GM18870 (cell line): ENCODE data around the gene HRK.
"Not testable (repeated sequence)": the region's sequence is repeated elsewhere in the genome, so short reads cannot be mapped to it uniquely, and the experiment has no call there.

Experiments used
- ATAC-seq: cut with Tn5 transposase; IDR thresholded peaks from one replicate; pipeline ENCODE4 v1.9.1; 2021; ENCODE audit warnings: moderate library complexity; ENCODE audit not compliant: unreplicated experiment

HRK gene

GRCh38 chr12:116821291-116821690, 60.0 kb downstream of the HRK start:
- ATAC-seq = no peak

GRCh38 chr12:116820064-116820656, 61.1 kb downstream of the HRK start:
- ATAC-seq = no peak

DNA sequence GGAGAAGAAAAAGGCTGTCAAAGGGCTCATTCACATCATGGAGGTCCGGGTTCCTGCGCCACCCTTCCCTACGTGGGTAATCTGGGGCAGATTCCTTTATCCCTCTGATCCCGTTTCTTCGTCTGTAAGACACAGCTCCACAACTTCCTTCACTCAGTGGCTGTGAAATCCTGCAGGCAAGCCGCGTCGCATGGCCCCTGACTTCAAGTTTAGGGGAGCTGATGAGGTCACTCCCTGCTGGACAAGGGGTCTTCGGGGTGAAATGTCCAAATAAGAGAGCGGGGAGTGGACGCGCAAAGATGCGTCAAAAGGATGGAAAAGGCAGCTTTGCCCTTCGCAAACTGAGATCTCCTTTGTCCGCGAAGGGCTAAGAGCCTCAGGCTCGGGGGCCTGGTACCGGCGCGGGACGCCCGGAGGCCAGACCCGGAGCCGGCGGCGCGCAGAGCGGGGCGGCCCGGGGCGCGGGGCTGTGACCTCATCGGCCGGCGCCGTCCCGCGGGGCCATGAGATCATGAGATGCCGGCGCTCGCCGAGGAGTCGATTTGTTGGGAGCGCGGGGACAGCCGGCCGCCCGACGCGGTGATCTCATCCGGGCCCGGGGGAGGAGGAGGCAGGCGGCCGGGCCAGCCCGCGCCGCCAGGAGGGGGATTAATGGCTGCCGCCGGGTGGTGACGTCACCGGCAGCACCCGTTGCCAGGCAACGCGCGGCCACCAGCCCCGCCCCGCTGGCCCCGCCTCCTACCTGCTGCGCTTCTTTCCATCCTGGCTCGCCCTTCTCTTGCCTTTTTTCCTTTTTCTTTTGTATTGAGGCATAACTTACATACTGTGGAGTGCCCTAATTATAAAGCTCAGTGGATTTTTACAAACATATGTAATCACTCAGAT, 62.1 kb downstream of the HRK start:
- ATAC-seq = peak; percentile 62

DNA sequence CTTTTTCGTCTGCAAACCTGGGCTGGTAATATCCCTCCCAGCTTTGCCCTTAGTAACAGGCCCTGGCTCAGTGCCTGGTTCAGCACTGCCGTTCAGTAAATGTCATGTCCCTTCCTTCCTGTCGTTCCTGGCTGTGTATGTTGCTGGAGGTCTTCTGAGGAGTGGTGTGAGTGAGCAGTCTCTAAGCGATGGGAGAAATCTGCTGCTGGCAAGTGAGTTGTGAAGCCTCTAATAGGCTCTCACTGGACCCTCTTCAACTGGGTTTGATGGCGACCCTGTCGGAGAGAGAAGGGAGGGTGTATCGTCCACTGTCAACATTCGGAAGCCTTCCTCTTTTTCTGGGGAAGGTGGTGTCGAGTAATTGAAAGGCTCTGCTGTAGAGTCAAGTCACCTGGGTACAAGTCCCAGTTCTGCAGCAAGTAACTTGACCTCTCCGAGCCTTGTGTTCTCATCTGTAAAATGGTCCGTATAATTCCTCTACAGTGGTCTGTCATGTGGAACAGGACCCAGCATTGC, 62.8 kb downstream of the HRK start:
- ATAC-seq = peak; percentile 12

DNA sequence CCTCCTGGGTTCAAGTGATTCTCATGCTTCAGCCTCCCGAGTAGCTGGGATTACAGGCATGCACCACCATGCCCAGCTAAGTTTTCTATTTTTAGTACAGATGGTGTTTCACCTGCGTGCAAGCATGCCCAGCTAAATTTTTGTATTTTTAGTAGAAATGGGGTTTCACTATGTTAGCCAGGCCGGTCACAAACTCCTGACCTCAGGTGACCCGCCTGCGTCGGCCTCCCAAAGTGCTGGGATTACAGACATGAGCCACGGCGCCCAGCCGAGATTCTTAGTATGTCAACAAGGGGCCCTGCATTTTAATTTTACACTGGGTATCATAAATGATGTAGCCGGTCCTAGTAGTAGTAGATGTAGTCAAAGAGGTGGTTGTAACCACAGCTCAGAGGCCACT, 66.5 kb downstream of the HRK start:
- not testable (repeated sequence) for ATAC-seq

- no peak for ATAC-seq
These were observed 67.8 kb downstream of the HRK start for GRCh38 chr12:116813271-116814041.

DNA sequence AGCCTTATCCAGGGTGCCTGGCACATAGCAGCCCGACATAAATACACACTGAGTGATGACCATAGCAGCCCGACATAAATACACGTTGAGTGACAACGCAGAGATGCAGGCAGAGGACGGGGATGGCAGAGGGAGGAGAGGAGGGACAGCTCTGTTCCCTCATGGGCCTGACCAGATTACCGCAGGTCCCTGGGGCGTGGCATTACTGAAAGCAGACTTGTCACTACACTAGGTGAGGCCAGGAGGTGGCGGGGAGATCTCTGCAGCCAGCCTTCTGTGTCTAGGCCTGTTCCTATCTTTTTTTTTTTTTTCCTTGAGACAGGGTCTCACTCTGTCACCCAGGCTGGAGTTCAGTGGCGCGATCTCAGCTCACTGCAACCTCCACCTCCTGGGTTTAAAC, 69.0 kb downstream of the HRK start:
- ATAC-seq = no peak

- no peak for ATAC-seq
These were observed 72.8 kb downstream of the HRK start for GRCh38 chr12:116808113-116809105.

DNA sequence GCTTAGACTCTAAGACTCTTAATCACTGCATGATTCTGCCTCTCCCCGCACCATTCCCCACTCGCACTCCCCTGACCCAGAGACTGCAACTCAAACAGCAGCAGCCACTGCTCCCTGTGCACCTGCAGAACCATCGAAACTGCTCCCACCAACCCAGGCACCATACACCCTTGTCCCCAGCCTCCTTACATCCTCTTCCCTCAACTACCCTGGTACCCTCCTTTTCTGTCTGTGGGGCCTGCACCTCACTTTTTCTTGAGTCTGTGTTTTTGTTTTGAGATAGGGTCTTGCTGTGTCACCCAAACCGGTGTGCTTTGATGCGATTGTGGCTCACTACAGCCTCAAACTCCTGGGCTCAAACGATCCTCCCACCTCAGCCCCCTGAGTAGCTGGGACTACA, 73.7 kb downstream of the HRK start:
- ATAC-seq = no peak

DNA sequence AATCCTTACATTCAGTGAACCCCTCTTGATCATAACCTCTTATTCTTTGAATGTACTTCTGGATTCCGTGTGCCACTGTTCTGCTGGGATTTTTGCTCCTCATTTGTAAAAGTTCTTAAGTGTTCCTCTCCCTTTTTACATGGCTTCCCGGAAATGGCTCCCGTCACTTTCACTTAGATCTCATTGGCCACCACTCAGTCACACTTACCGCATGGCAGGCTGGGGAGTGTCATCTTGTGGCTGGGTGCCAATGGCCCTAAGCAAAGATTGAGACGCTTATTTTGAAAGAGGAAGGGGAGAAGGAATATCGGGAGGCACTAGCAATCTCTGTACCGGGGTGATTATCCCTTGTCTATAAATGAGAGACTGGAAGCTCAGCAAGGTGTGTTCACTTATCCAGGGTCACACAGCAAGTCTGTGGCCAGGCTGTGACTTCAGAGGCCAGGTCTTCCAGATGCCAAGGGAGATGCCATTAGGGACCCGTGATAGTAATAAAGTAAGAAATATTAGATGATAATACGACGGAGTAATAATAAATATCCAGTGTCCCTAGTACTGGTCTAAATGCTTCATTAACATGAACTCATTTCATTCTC, 74.3 kb downstream of the HRK start:
- no peak for ATAC-seq
